ENCODE results near the gene ZNF710. TPM values are rescaled to one million over a fixed set of nuclear protein-coding genes. Genes with fewer than 3 reads are reported as not detected.

The ZNF710 gene
- total and polyA plus RNA-seq, 2 of the 8 experiments (the other 6 are each of a cell fraction or from before 2014, with no cell fraction given): 10.5 to 24.0 TPM

DNA sequence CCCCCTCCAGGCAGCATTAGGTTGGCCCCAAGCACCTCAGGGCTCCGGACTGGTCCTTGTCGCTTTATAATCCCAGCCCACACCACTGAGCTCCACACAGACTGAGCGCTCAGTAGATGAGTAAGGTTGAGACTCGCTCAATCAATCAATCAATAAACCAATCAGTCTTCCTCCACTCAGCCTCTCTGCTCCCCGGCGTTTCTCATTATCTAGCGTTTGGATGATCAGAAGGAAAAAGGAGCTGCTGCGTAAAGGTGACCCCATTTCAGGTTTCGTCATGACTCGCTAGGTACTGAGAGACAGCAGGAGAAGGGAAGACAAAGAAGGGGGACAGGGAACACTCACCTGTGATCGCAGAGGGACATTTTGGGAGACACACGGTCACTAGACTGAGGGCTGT lies 41.2 kb downstream of the ZNF710 start:
- Histone ChIP-seq H3K4me1 (replicated peaks in 1 of 4; ENCODE audit: control insufficient read depth in 3 of 4, insufficient read depth in 4 of 4, low read length in 3 of 4) (peaks cover 0 to 23% (median 9%) of the 10 kb centered on the region in 4 experiments; a peak in 4 of 7 replicates), H4K20me1 (replicated peaks in 1 of 2; ENCODE audit: control insufficient read depth in 1 of 2, insufficient read depth in 2 of 2, low read length in 2 of 2) (no peaks in the 10 kb centered on the region), H4K5ac (ENCODE audit: insufficient read length, low read depth, low read length) (no peak overlapping the region), H4K8ac (ENCODE audit: extremely low read depth, insufficient read depth, low read length) (no peak overlapping the region), H3K9me3 (ENCODE audit: insufficient read depth in 2 of 2, low read depth in 1 of 2, low read length in 1 of 2) (no peaks in the 10 kb centered on the region), H3K79me2 (ENCODE audit: control insufficient read depth in 1 of 2, insufficient read depth in 2 of 2, low read length in 2 of 2) (no peaks in the 10 kb centered on the region; a peak in 1 of 4 replicates), H3K4me2 (ENCODE audit: insufficient read depth in 1 of 2, low read depth in 2 of 2, low read length in 2 of 2) (no peak overlapping the region), H4K91ac (replicated peaks; ENCODE audit: insufficient read length, low read length) (no peak overlapping the region), H3K18ac (ENCODE audit: extremely low read depth, low read length) (peak overlapping the region; percentile 38; the same call in 1 of the 2 replicates), H3K9ac (replicated peaks in 1 of 4; ENCODE audit: extremely low read depth in 1 of 4, low read depth in 3 of 4, low read length in 3 of 4) (no peak overlapping the region), H3K23me2 (ENCODE audit: low read depth, low read length) (no peaks in the 10 kb centered on the region; the same call in 1 of the 2 replicates), H2BK120ac (replicated peaks; ENCODE audit: low read depth, low read length) (no peak overlapping the region), H3K27me3 (replicated peaks in 1 of 4; ENCODE audit: control insufficient read depth in 3 of 4, extremely low read depth in 1 of 4, insufficient read depth in 3 of 4, low read length in 3 of 4) (no peaks in the 10 kb centered on the region), H3K14ac (ENCODE audit: insufficient read length) (no peak overlapping the region), H2BK12ac (ENCODE audit: low read depth, low read length) (peak overlapping the region; percentile 55; the same call in 1 of the 2 replicates), H3K4ac (replicated peaks; ENCODE audit: insufficient read length, low read depth, low read length) (peak overlapping the region; percentile 13), H3K56ac (replicated peaks; ENCODE audit: insufficient read length, low read depth, low read length) (no peak overlapping the region), H3K79me1 (ENCODE audit: low read depth, low read length) (peaks cover 12% of the 10 kb centered on the region; the same call in 1 of the 2 replicates), H3K36me3 (ENCODE audit: control insufficient read depth in 2 of 4, insufficient read depth in 4 of 4, low read length in 3 of 4) (no peaks in the 10 kb centered on the region), H2BK20ac (ENCODE audit: low read length) (no peak overlapping the region), H2BK15ac (ENCODE audit: low read length) (peak overlapping the region; percentile 81; the same call in 1 of the 2 replicates), H2AK5ac (ENCODE audit: low read depth, low read length) (peak overlapping the region; percentile 96; the same call in 1 of the 2 replicates), H3K23ac (ENCODE audit: insufficient read length) (no peak overlapping the region), H3K4me3 (ENCODE audit: extremely low read depth in 1 of 4, insufficient read depth in 2 of 4, low read depth in 3 of 4, low read length in 4 of 4) (no peak overlapping the region), H2BK5ac (ENCODE audit: low read depth, low read length) (peak overlapping the region; percentile 15; the same call in 1 of the 2 replicates), H3K27ac (ENCODE audit: low read depth, low read length) (no peak overlapping the region), H2AFZ (ENCODE audit: low read length) (no peak overlapping the region)
- FAIRE-seq: no peak
- ChIA-PET POLR2A (ENCODE audit: partially characterized antibody) (interaction anchor here (0.6 to 1.3 kb wide), 2 partner anchors 12 to 119 kb away, joined by 3 to 4 read pairs; no protein-coding TSS in a partner anchor), CTCF (ENCODE audit: partially characterized antibody) (interaction anchor here (0.8 to 1.6 kb wide), 7 partner anchors 8 to 179 kb away, joined by 3 to 5 read pairs (median 3); no protein-coding TSS in a partner anchor)
- no peak for DNase-seq (ENCODE audit: low read depth in 1 of 2, low spot score in 2 of 2)
- 95% methylated on average over 12 of the region's 12 CpGs; no CpG with 5 or more reads in 1 of the 2 experiments for WGBS, 2 experiments (ENCODE audit: extremely low coverage in 1 of 2, insufficient coverage in 1 of 2, insufficient read length in 1 of 2, insufficient replicate concordance in 2 of 2, low coverage in 1 of 2, low lambda C conversion rate in 2 of 2, missing lambda C conversion rate in 1 of 2)
- TF ChIP-seq NRF1 (IDR thresholded peaks at IDR 0.05; ENCODE audit: low read depth, low read length) (no peak), TAF7 (optimal IDR thresholded peaks at IDR 0.05; ENCODE audit: borderline replicate concordance, low read depth, low read length) (no peak), RFX5 (IDR thresholded peaks at IDR 0.05; ENCODE audit: borderline replicate concordance, low read depth, low read length) (no peak)
- TF ChIP-seq, protein P1, sequence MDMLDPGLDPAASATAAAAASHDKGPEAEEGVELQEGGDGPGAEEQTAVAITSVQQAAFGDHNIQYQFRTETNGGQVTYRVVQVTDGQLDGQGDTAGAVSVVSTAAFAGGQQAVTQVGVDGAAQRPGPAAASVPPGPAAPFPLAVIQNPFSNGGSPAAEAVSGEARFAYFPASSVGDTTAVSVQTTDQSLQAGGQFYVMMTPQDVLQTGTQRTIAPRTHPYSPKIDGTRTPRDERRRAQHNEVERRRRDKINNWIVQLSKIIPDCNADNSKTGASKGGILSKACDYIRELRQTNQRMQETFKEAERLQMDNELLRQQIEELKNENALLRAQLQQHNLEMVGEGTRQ (IDR thresholded peaks at IDR 0.05; ENCODE audit: low read length): no peak

Measured in H1 (cell line).